Cardiac muscle cell (in vitro differentiated cells and primary cell): ENCODE data around the gene IMPA2. TPM values are rescaled to one million over a fixed set of nuclear protein-coding genes. Genes with fewer than 3 reads are reported as not detected.
A peak's percentile ranks its signal among the peaks of the same experiment; 100 is the strongest.

Source experiments
- DNase-seq, 2 donors: peaks; one replicate each; pipeline versions ENCODE4 v3.0.0 to v3.0.0-alpha.2; 2010 to 2017; ENCODE audit warnings: low read depth in 1 of 2, low spot score in 1 of 2
- H3K27ac ChIP-seq: fragments of 200-600 bp; sonication (generic); 2 replicates; pipeline ENCODE4 v1.5.1; 2016
- H3K27me3 ChIP-seq: fragments of 200-600 bp; sonication (generic); 2 replicates; pipeline ENCODE4 v1.6.0; 2016; ENCODE audit warnings: control low read depth
- H3K36me3 ChIP-seq: fragments of 200-600 bp; sonication (generic); 2 replicates; pipeline ENCODE4 v1.5.1; 2016; ENCODE audit warnings: control low read depth
- H3K4me1 ChIP-seq: fragments of 200-600 bp; sonication (generic); 2 replicates; pipeline ENCODE4 v1.8.1; 2017; ENCODE audit warnings: low read depth, mild to moderate bottlenecking, mixed run types
- H3K4me3 ChIP-seq: fragments of 200-600 bp; sonication (generic); 2 replicates; pipeline ENCODE4 v1.5.1; 2016; ENCODE audit warnings: mild to moderate bottlenecking
- H3K9me3 ChIP-seq: fragments of 200-600 bp; sonication (generic); 2 replicates; pipeline ENCODE4 v1.5.1; 2017; ENCODE audit warnings: low read depth, mild to moderate bottlenecking, control low read depth
- CTCF ChIP-seq: IDR thresholded peaks from 2 replicates; pipeline ENCODE4 v1.5.1; 2012; ENCODE audit warnings: low read depth, mild to moderate bottlenecking, low read length
- polyA plus RNA-seq: library from polyadenylated mRNA; unstranded; fragments of >200 nt; fragmentation: Nextera tagmentation; extraction: Ambion mirVana; gene quantifications from 2 replicates; pipeline ENCODE4 v1.2.1, GENCODE V29; 2016
- total RNA-seq: library from RNA; depleted of rRNA; stranded (reverse); fragments of >200 nt; gene quantifications from 2 replicates; pipeline ENCODE4 v1.2.3, GENCODE V29; 2016

The IMPA2 gene
- total and polyA plus RNA-seq, 2 experiments from 2014 or later, result 23.9 to 60.0 TPM

DNA sequence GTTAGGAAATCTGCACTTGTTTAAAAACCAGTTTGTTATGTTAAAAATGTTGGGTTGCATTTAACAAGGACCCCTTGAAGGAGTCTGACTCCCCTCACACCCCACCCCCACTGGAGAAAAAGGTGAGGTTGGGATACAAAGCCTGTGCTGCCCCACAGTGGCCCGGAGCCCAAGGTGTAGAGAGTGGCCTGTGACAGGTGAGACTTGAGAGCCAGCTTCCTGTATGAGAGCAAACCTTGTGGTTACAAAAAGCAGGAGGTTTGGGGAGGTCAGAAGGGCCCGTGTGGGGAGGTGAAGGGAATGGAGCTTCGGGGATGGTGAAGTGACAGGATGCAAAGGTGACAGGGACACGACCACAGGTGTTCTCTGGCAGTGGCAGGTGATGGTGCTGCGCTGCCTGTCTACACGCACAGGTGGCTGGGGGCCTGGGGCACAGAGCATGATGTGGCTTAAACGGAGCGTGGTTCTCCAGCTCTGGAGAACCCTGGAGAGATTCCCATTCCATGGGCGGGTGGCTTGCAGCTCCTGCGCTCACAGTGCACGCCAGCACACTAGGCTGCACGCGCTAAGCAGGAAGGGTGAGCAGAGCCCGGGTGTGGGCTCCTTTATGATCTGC lies 29.0 kb downstream of the IMPA2 start:
- H3K36me3 ChIP-seq, result no peaks in the 10 kb centered on the region
- DNase-seq, result no peak
- H3K9me3 ChIP-seq, result no peaks in the 10 kb centered on the region

DNA sequence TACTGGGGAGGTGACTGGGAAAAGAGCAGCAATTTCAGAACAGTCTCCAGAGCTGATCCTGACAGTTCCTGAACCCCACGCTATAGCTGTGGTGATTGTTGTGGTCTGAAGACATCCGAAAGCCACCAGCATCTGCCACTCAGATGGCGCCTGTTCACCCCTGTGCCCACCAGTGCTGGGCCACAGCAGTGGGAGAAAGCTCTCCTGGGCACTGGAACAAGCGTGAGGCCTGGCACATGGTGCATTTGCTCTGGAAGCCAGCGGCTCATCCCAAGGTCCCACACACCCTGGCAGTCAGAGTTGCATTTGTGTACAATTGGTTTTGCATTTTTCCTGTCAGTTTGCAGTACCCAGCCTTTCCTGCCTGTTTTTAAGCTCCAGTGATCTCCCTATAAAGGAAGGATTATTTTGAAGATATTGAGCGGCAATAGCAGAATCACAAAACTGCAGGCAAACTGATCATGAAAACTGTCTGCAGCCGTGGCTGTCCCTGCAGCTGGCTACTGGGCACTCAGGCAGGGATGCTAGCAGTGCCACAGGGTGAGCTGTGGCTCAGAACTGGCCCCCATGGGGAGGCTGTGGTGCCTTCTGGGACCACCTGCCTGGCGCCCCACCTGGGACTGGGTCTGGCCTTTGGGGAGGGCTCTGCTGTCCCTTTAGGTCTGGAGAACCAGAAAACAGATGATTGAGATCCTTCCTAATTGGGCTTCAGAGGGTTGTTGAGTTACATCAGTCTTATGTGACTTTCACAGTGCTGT lies 30.1 kb downstream of the IMPA2 start:
- Histone ChIP-seq H3K4me3 (no peak overlapping the region), H3K27me3 (no peaks in the 10 kb centered on the region), H3K36me3 (no peaks in the 10 kb centered on the region), H3K4me1 (peaks cover 8% of the 10 kb centered on the region), H3K9me3 (no peaks in the 10 kb centered on the region), H3K27ac (no peak overlapping the region)
- no peak for TF ChIP-seq CTCF
- DNase-seq, result no peak

More for the DNA sequence above, 29.0 kb downstream of the IMPA2 start:
- Histone ChIP-seq H3K27ac (no peak overlapping the region), H3K4me1 (peaks cover 8% of the 10 kb centered on the region), H3K27me3 (no peaks in the 10 kb centered on the region), H3K4me3 (no peak overlapping the region)
- TF ChIP-seq CTCF, result no peak

GRCh38 chr18:12011957-12012549 lies 30.7 kb downstream of the IMPA2 start:
- H3K4me1 ChIP-seq, result peaks cover 8% of the 10 kb centered on the region
- H3K4me3 ChIP-seq, result no peak overlapping the region
- no peak for DNase-seq
- H3K9me3 ChIP-seq, result no peaks in the 10 kb centered on the region
- TF ChIP-seq CTCF, result no peak
- no peaks in the 10 kb centered on the region for H3K27me3 ChIP-seq
- no peak overlapping the region for H3K27ac ChIP-seq
- H3K36me3 ChIP-seq, result no peaks in the 10 kb centered on the region

DNA sequence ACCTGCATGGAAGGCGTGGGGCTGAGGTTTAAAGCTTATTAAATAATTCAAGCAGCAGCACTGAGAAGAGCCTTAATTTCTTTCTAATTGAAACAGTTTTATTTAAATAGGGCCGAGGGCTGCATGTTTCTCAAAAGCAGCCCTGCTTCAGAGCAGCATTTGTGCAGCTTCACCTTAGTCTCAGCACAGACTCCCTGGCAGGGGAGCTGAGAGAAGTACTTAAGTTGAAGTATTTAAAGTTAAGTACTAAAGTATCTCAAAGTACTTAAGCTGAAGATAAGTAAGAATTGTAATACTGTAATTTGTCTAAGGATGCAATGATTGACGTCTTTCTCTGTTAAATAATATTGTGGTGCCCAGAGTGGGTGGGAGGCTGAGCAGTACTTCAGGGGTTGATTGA lies 31.4 kb downstream of the IMPA2 start:
- Histone ChIP-seq H3K27me3 (no peaks in the 10 kb centered on the region), H3K9me3 (no peaks in the 10 kb centered on the region), H3K27ac (no peak overlapping the region), H3K4me1 (peaks cover 8% of the 10 kb centered on the region), H3K4me3 (no peak overlapping the region), H3K36me3 (no peaks in the 10 kb centered on the region)
- peak in 1 of 2 donors; percentile 36 for DNase-seq
- TF ChIP-seq CTCF, result no peak

DNA sequence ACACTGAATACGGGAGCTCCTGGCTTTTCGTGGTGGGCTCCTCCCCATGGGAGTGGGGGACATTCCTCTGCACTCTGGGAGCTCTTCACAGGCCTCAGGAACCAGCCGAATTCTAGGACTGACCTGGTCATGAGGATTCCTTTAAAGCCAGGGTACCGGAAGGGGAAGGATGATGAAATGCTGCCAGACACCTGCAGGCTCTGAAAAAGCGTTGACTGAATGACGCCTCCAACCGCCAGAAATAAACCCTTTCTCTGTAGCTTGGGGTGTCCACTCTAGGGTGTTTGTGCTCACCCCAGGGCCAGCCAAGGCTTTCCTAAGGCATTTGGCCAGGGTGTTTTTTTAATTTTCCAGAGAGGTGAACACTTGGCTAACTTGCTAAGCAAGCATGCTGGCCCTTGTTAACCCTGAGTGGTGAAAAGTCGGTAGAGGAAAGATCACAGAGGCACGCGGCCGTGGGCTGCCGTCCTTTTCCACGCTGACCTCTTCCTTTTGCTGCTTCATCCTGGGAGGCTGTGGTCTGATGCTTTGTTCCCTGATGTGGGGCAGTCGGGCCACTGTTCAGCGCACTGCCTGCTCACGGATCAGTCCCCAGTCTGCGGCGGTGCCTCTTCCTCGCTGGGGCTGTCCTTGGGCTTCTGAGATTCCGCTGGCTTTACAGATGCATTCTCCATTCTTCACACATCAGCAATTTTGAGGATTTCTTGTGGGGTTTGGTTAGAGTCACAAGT lies 32.0 kb downstream of the IMPA2 start:
- no peaks in the 10 kb centered on the region for H3K36me3 ChIP-seq
- H3K9me3 ChIP-seq, result no peaks in the 10 kb centered on the region
- no peak for DNase-seq
- H3K4me3 ChIP-seq, result no peak overlapping the region
- TF ChIP-seq CTCF, result no peak
- H3K4me1 ChIP-seq, result peaks cover 8% of the 10 kb centered on the region
- H3K27ac ChIP-seq, result no peak overlapping the region
- H3K27me3 ChIP-seq, result no peaks in the 10 kb centered on the region
